Loucy (cell line): ENCODE results near the gene KCNJ11.

Experiments used
- CTCF ChIP-seq: fragments of 200-600 bp; sonication (generic); conservative IDR thresholded peaks from 2 replicates; pipeline ENCODE4 v1.5.1; 2014; ENCODE audit warnings: mild to moderate bottlenecking, antibody characterized with exemption, low read length
- EZH2phosphoT487 ChIP-seq: fragments of 200-600 bp; IDR thresholded peaks from 2 replicates; pipeline ENCODE4 v1.6.1; 2018; ENCODE audit warnings: antibody characterized with exemption, mild to moderate bottlenecking, moderate library complexity, borderline replicate concordance

- TF ChIP-seq CTCF (no peak), EZH2phosphoT487 (no peak)
Observed at GRCh38 chr11:17394743-17395390, 6.4 kb upstream of the KCNJ11 start.
